Measurements from ENCODE around the gene RPL10A. TPM values are rescaled to one million over a fixed set of nuclear protein-coding genes. Genes with fewer than 3 reads are reported as not detected.
"Not testable (repeated sequence)": the region's sequence is repeated elsewhere in the genome, so short reads cannot be mapped to it uniquely, and the experiment has no call there.

Gene RPL10A
- polyA plus RNA-seq, 1 donor: 2,412 TPM

DNA sequence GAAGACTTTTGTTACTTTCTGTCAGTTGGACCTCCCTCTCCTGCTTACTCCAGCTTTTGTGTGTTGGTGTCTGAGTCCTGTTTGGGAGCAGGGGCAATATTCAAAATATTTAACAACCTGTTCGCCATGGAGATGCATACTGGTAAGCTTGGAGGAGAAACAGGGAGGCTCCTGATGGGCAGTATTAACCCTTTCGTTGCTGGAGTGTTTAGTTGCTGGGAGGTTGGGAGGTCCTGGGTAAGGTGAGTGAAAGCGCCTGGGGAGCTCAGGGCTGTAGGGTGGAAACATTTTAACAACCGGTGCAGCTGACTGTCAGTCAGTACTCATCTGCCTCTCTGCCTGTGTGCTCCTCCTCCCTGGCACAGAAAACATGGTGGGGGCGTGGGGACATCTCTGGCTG is 40.3 kb downstream of the RPL10A start:
- H3K36me3 ChIP-seq (ENCODE audit: control insufficient read depth, insufficient read depth, low read length): no peaks in the 10 kb centered on the region
- DNase-seq: no peak
- H3K4me3 ChIP-seq (ENCODE audit: low read length): no peak overlapping the region
- H3K27me3 ChIP-seq (ENCODE audit: control insufficient read depth, insufficient read depth, low read length): peaks cover 59% of the 10 kb centered on the region
- WGBS (ENCODE audit: insufficient coverage, low lambda C conversion rate): 50% methylated on average over 2 of the region's 5 CpGs
- peaks cover 6% of the 10 kb centered on the region for H3K4me1 ChIP-seq (ENCODE audit: control insufficient read depth, insufficient read depth, low read length)
- peaks cover 5% of the 10 kb centered on the region for H3K9me3 ChIP-seq (ENCODE audit: control insufficient read depth, low read depth, low read length)
- H3K27ac ChIP-seq (ENCODE audit: low read length): no peak overlapping the region

DNA sequence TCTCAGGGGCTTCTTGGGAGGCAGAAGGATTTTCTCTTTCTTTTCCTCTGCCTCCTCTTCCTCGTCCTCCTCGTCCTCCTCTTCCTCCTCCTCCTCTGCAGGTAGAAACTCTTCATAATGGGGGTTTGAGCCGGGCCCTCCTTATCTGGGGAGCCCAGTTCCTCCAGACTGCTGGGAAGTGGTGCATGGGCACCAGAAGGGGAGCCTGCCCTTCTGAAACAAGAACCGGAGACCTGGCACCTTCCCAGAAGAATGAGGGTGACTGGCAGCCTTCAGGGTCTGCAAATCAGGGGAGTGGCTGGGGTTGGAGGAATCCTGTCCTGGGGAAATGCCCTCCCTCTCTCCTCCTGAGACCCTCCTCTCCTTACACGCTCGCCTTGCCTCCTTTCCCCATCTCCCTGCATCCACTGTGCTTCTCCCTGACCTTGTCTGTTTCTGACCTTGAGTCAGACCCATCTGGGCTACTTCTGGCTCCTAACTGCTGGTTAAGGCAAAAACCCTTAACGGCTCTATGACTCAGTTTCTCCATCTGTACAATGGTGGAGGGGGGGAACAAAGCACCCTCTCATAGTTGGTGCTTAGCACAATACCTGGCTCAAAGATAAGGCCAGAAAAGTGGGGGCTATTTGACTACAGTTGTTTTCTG is 42.8 kb downstream of the RPL10A start:
- DNase-seq: no peak
- Histone ChIP-seq H3K4me3 (ENCODE audit: low read length) (peak overlapping the region; percentile 24), H3K27me3 (ENCODE audit: control insufficient read depth, insufficient read depth, low read length) (peaks cover 47% of the 10 kb centered on the region), H3K9me3 (ENCODE audit: control insufficient read depth, low read depth, low read length) (peaks cover 1% of the 10 kb centered on the region), H3K36me3 (ENCODE audit: control insufficient read depth, insufficient read depth, low read length) (no peaks in the 10 kb centered on the region), H3K4me1 (ENCODE audit: control insufficient read depth, insufficient read depth, low read length) (peaks cover 5% of the 10 kb centered on the region), H3K27ac (ENCODE audit: low read length) (no peak overlapping the region)
- 80% methylated on average over 1 of the region's 7 CpGs for WGBS (ENCODE audit: insufficient coverage, low lambda C conversion rate)

DNA sequence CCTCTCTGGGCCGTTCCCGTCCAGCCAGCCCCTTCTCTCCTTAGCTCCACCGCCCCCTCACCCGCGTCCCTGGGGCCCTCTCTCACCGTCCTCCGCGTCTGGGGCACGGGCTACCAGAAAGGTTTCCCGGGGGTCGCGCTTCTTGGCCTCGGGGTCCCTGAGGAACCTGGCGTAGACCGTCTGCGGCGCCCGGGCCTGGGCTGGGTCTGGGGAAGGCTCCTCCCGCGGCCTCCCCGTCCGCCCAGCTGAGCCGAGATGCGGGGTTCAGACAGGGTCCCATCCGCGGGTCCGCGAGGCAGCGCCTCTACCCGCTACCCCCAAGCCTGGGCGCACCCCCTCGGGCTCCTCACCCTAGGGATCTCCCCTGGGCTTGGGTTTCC is 43.4 kb downstream of the RPL10A start:
- DNase-seq: no peak
- peaks cover 44% of the 10 kb centered on the region for H3K27me3 ChIP-seq (ENCODE audit: control insufficient read depth, insufficient read depth, low read length)
- H3K36me3 ChIP-seq (ENCODE audit: control insufficient read depth, insufficient read depth, low read length): no peaks in the 10 kb centered on the region
- H3K4me1 ChIP-seq (ENCODE audit: control insufficient read depth, insufficient read depth, low read length): peaks cover 3% of the 10 kb centered on the region
- no peaks in the 10 kb centered on the region for H3K9me3 ChIP-seq (ENCODE audit: control insufficient read depth, low read depth, low read length)
- WGBS (ENCODE audit: insufficient coverage, low lambda C conversion rate): no CpG with 5 or more reads among the region's 32 CpGs
- no peak overlapping the region for H3K27ac ChIP-seq (ENCODE audit: low read length)
- H3K4me3 ChIP-seq (ENCODE audit: low read length): peak overlapping the region; percentile 24

DNA sequence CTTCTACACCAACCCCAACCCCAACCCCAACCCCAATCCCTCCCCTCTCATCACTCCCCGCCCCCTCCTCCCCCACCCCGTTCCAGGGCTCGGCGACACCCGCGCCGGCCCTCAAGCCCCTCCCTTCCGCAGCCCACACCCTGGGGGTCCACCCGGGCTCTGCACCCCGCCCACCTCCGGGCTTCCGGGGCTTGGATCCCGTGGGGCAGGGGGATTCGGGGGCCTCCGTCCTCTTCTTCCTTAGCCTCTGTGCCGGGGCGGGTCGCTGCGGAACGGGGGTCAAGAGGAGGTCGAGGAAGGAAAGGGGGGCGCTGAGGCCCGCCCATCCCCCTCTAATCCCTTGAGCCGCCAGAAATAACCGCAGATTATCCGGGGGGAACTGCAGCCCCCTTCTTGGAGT is 43.8 kb downstream of the RPL10A start:
- H3K27ac ChIP-seq (ENCODE audit: low read length): no peak overlapping the region
- peak overlapping the region; percentile 18 for H3K4me3 ChIP-seq (ENCODE audit: low read length)
- no peaks in the 10 kb centered on the region for H3K9me3 ChIP-seq (ENCODE audit: control insufficient read depth, low read depth, low read length)
- no peak for DNase-seq
- peaks cover 40% of the 10 kb centered on the region for H3K27me3 ChIP-seq (ENCODE audit: control insufficient read depth, insufficient read depth, low read length)
- peaks cover 3% of the 10 kb centered on the region for H3K4me1 ChIP-seq (ENCODE audit: control insufficient read depth, insufficient read depth, low read length)
- no peaks in the 10 kb centered on the region for H3K36me3 ChIP-seq (ENCODE audit: control insufficient read depth, insufficient read depth, low read length)
- no CpG with 5 or more reads among the region's 26 CpGs for WGBS (ENCODE audit: insufficient coverage, low lambda C conversion rate)

DNA sequence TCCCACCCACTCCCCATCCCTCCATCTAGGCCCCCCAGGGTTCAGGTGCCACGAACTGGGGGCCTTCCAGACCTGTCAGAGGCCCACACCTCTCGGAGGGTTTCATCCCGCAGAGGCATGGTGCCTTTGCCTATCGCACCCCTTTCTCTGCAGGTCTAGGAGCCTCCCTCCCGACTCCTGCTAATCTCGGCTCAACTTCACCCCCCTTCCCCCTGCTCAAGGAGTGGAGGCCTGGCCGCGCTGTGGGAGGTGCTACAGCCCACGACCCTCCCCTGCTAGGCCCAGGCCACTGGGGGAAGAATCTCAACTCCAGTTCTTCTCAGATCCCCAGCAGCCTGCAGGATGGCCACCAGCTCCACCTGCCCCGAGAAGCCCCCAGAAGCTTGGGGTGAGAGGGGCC is 44.5 kb downstream of the RPL10A start, which contains the start of gene TULP1:
Gene TULP1, minus strand, starts transcription at position 157 of the 400 bp plus-strand sequence. Its CDS starts 38 bp downstream, at position 119.
- no peak within 1 kb of the TSS for H3K27ac ChIP-seq (ENCODE audit: low read length)
- H3K4me1 ChIP-seq (ENCODE audit: control insufficient read depth, insufficient read depth, low read length): peaks cover 3% of the 10 kb centered on the region
- H3K9me3 ChIP-seq (ENCODE audit: control insufficient read depth, low read depth, low read length): no peaks in the 10 kb centered on the region
- no CpG with 5 or more reads among the region's 10 CpGs for WGBS (ENCODE audit: insufficient coverage, low lambda C conversion rate)
- H3K27me3 ChIP-seq (ENCODE audit: control insufficient read depth, insufficient read depth, low read length): peaks cover 37% of the 10 kb centered on the region
- H3K36me3 ChIP-seq (ENCODE audit: control insufficient read depth, insufficient read depth, low read length): no peaks in the 10 kb centered on the region
- peak within 1 kb of the TSS; percentile 24 for H3K4me3 ChIP-seq (ENCODE audit: low read length)
- DNase-seq: no peak

DNA sequence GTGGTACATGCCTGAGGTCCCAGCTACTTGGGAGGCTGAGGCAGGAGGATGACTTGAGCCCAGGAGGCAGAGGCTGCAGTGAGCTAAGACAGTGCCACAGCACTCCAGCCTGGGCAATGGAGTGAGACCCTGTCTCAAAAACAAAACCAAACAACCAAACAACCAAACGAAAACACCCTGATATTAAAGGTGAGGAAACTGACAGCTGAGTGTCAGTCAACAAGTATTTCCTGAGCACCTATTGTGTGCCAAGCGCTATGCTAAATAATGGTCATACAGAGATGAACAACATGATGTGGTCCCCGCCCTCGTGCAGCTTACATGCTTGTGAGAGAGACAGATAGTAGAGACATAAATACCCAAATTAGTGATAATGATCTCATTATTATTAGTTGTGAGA is 46.4 kb downstream of the RPL10A start:
- Histone ChIP-seq H3K4me3 (ENCODE audit: low read length) (no peak overlapping the region), H3K4me1 (ENCODE audit: control insufficient read depth, insufficient read depth, low read length) (peaks cover 3% of the 10 kb centered on the region), H3K27me3 (ENCODE audit: control insufficient read depth, insufficient read depth, low read length) (peaks cover 25% of the 10 kb centered on the region), H3K36me3 (ENCODE audit: control insufficient read depth, insufficient read depth, low read length) (no peaks in the 10 kb centered on the region), H3K27ac (ENCODE audit: low read length) (no peak overlapping the region), H3K9me3 (ENCODE audit: control insufficient read depth, low read depth, low read length) (no peaks in the 10 kb centered on the region)
- WGBS (ENCODE audit: insufficient coverage, low lambda C conversion rate): no CpG with 5 or more reads among the region's 4 CpGs
- DNase-seq: no peak

DNA sequence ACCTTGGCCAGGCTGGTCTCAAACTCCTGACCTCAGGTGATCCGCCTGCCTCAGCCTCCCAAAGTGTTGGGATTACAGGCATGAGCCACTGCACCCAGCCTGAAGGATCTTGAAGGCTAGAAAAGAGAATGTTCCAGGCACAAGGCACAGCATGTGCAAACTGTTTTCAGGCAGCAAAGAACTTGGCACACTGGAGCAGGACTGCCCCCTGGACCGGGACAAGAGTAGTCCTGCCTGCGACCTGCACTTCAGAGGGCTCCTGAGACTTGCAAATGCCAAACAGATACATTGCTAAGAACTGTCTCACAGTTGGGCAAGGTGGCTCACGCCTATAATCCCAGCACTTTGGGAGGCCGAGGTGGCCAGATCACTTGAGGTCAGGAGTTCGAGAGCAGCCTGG is 47.7 kb downstream of the RPL10A start:
- WGBS (ENCODE audit: insufficient coverage, low lambda C conversion rate): no CpG with 5 or more reads among the region's 6 CpGs
- DNase-seq; H3K4me3 ChIP-seq (ENCODE audit: low read length); H3K9me3 ChIP-seq (ENCODE audit: control insufficient read depth, low read depth, low read length); H3K4me1 ChIP-seq (ENCODE audit: control insufficient read depth, insufficient read depth, low read length); H3K27ac ChIP-seq (ENCODE audit: low read length); H3K36me3 ChIP-seq (ENCODE audit: control insufficient read depth, insufficient read depth, low read length): not testable (repeated sequence)
- H3K27me3 ChIP-seq (ENCODE audit: control insufficient read depth, insufficient read depth, low read length): peaks cover 19% of the 10 kb centered on the region

DNA sequence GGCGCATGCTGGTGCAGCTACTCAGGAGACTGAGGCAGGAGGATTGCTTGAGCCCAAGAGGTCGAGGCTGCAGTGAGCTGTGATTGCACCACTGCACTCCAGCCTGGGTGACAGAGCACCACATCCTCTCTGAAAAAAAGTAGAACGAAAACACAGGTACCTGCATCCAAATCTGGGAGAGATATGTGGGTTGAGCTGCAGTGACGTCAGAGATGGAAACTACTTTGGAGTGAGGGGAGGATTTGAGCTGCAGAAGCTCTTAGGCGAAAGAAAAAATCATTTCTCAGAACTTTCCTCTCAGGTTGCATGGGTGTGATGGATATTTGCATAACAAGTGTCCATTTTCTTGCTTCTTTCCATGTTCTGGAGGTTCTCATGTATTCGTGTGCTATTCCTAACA is 48.5 kb downstream of the RPL10A start:
- WGBS (ENCODE audit: insufficient coverage, low lambda C conversion rate): 86% methylated on average over 2 of the region's 6 CpGs

DNA sequence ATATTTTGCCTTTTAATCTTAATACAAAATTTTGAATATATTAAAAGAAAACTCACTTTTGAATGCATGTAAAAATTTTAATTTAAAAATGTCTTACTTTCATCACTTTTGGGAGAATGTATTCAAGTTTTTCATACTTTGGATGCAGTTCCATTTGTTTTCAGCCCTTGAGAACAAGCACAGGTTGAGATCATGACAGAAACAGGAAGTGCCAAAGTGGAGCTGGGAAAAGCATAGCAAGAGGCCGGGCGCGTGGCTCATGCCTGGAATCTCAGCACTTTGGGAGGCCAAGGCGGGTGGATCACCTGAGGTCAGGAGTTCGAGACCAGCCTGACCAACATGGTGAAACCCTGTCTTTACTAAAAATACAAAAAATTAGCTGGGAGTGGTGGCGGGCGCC is 49.8 kb downstream of the RPL10A start:
- not testable (repeated sequence) for H3K27ac ChIP-seq (ENCODE audit: low read length); H3K27me3 ChIP-seq (ENCODE audit: control insufficient read depth, insufficient read depth, low read length); H3K4me3 ChIP-seq (ENCODE audit: low read length); DNase-seq; H3K9me3 ChIP-seq (ENCODE audit: control insufficient read depth, low read depth, low read length); H3K4me1 ChIP-seq (ENCODE audit: control insufficient read depth, insufficient read depth, low read length); H3K36me3 ChIP-seq (ENCODE audit: control insufficient read depth, insufficient read depth, low read length)
- no CpG with 5 or more reads among the region's 7 CpGs for WGBS (ENCODE audit: insufficient coverage, low lambda C conversion rate)

More for the DNA sequence above, 48.5 kb downstream of the RPL10A start:
- no peak for DNase-seq
- Histone ChIP-seq H3K9me3 (ENCODE audit: control insufficient read depth, low read depth, low read length) (no peaks in the 10 kb centered on the region), H3K27me3 (ENCODE audit: control insufficient read depth, insufficient read depth, low read length) (peaks cover 12% of the 10 kb centered on the region), H3K4me1 (ENCODE audit: control insufficient read depth, insufficient read depth, low read length) (no peaks in the 10 kb centered on the region), H3K4me3 (ENCODE audit: low read length) (no peak overlapping the region), H3K27ac (ENCODE audit: low read length) (no peak overlapping the region), H3K36me3 (ENCODE audit: control insufficient read depth, insufficient read depth, low read length) (no peaks in the 10 kb centered on the region)

DNA sequence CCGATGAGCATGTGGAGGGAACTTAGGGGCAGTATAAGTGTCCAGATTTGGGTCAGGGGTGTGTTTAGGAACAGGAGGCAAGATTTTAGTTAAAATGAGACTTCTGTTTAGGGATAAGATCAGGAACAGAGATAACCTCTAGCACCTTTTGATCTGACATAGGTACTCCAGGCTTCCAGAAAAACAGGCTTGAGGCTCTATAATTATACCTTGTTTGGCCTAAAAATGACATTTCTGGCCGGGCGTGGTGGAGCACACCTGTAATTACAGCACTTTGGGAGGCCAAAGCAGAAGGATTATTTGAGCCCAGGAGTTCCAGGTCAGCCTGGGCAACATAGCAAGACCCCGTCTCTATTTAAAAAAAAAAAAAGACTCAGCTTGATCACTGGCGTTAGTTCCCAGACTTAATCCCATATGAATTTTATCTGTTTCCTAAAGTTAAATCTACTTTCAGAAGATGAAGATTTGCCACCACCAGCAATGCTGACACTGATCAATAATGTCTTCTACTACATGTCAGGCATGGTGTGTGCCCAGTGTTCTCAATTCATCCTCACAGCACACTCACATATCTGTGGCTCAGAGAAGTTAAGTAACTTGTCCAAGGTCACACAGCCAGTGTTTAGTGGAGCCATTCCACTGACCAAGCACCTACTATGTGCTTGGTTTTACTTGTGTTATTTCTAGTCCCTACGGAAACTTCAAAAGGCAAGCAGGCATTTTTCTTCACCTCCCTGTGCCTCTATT is 50.5 kb downstream of the RPL10A start:
- Histone ChIP-seq H3K27me3 (ENCODE audit: control insufficient read depth, insufficient read depth, low read length) (no peaks in the 10 kb centered on the region), H3K4me3 (ENCODE audit: low read length) (no peak overlapping the region), H3K9me3 (ENCODE audit: control insufficient read depth, low read depth, low read length) (no peaks in the 10 kb centered on the region), H3K36me3 (ENCODE audit: control insufficient read depth, insufficient read depth, low read length) (no peaks in the 10 kb centered on the region), H3K4me1 (ENCODE audit: control insufficient read depth, insufficient read depth, low read length) (no peaks in the 10 kb centered on the region), H3K27ac (ENCODE audit: low read length) (no peak overlapping the region)
- DNase-seq: no peak
- no CpG with 5 or more reads among the region's 6 CpGs for WGBS (ENCODE audit: insufficient coverage, low lambda C conversion rate)

All from large intestine (tissue), 3 donors.